ENCODE measurements around the gene PVRIG. TPM values are rescaled to one million over a fixed set of nuclear protein-coding genes. Genes with fewer than 3 reads are reported as not detected.
"Not testable (repeated sequence)": the region's sequence is repeated elsewhere in the genome, so short reads cannot be mapped to it uniquely, and the experiment has no call there.

PVRIG gene
- total RNA-seq, 1 experiment from 2014 or later: 0.55 TPM

DNA sequence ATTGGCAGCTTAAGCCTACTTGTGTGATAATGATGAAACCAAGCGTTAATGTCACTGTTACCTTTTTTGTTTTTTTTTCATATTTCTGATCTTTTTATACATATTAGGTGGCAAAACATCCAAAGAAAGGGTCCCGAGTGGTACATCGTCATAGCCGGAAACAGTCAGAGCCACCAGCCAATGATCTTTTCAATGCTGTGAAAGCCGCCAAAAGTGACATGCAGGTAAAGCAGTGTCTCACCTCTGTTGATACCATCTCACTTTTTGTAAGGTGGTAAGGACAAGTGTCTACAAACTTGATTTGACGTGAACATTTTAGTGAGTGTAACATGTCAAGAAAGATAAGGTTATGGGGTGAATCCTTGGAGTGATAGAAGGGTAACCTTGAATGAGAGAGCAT, 37.1 kb upstream of the PVRIG start:
- H3K4me3 Mint-ChIP-seq: not testable (repeated sequence)

DNA sequence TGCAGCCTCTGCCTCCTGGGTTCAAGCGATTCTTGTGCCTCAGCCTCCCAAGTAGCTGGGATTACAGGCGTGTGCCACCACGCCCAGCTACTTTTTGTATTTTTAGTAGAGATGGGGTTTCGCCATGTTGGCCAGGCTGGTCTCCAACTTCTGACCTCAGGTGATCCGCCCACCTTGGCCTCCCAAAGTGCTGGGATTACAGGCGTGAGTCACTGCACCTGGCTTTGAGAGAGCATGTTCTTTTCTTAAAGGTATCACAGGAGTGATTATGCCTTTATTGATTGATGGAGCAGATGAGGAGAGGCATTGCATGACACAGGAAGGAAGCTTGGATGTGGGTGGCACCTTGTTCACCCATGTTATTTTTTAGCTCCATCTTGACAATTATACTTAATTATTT, 36.7 kb upstream of the PVRIG start:
- H3K36me3 Mint-ChIP-seq; ATAC-seq; CTCF ChIA-PET; H3K27ac Mint-ChIP-seq; H3K9me3 Mint-ChIP-seq; POLR2A ChIA-PET; DNase-seq (ENCODE audit: low spot score); H3K4me3 Mint-ChIP-seq: not testable (repeated sequence)
- Mint-ChIP-seq H3K27me3 (ENCODE audit: low read depth) (peaks cover 51% of the 10 kb centered on the region), H3K4me1 (peaks cover 15% of the 10 kb centered on the region)

More for the DNA sequence above, 37.1 kb upstream of the PVRIG start:
- H3K36me3 Mint-ChIP-seq; POLR2A ChIA-PET; DNase-seq (ENCODE audit: low spot score); ATAC-seq; H3K9me3 Mint-ChIP-seq: not testable (repeated sequence)
- H3K27ac Mint-ChIP-seq: peak overlapping the region; percentile 48; the same call in 1 of the 2 replicates
- H3K27me3 Mint-ChIP-seq (ENCODE audit: low read depth): peaks cover 54% of the 10 kb centered on the region
- CTCF ChIA-PET: interaction anchor here (0.9 to 1.2 kb wide), 3 partner anchors 11 to 52 kb away, joined by 4 to 6 read pairs (median 4); partner anchors contain the start of gene LAMTOR4
- peaks cover 15% of the 10 kb centered on the region for H3K4me1 Mint-ChIP-seq

DNA sequence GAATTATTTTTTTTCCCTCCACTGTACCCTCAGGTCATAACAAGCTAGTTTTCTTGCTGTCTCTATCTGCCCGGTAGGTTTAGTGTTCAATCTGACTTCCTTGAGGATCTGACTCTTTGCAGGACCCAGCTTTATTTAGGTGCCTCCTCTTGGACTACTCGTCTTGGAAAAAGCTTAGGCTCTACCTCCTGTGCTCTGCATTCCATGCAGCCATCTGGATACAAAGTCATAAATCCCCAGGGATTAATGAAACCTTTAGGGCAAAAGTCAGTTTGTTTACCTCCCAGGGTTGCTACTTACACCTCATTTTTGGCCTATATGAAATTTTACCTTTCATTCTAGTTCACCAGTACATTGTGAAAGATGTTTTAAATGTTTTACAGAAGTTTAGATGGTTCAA, 34.0 kb upstream of the PVRIG start:
- Mint-ChIP-seq H3K9me3 (no peaks in the 10 kb centered on the region), H3K4me3 (no peak overlapping the region), H3K27me3 (ENCODE audit: low read depth) (peaks cover 35% of the 10 kb centered on the region), H3K27ac (no peak overlapping the region), H3K36me3 (no peaks in the 10 kb centered on the region), H3K4me1 (peaks cover 15% of the 10 kb centered on the region)
- ChIA-PET POLR2A (no interaction called here), CTCF (interaction anchor here (1.5 kb wide), 1 partner anchor 8 kb away, joined by 4 read pairs; the partner anchor contains the start of genes GPC2 and STAG3)
- TF ChIP-seq, protein P1, sequence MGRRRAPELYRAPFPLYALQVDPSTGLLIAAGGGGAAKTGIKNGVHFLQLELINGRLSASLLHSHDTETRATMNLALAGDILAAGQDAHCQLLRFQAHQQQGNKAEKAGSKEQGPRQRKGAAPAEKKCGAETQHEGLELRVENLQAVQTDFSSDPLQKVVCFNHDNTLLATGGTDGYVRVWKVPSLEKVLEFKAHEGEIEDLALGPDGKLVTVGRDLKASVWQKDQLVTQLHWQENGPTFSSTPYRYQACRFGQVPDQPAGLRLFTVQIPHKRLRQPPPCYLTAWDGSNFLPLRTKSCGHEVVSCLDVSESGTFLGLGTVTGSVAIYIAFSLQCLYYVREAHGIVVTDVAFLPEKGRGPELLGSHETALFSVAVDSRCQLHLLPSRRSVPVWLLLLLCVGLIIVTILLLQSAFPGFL (CRISPR knock-in tag; IDR thresholded peaks at IDR 0.05; ENCODE audit: borderline replicate concordance): no peak
- TF ChIP-seq GABPB1 (CRISPR knock-in tag; IDR thresholded peaks at IDR 0.05) (no peak), ZNF219 (CRISPR knock-in tag; IDR thresholded peaks at IDR 0.05; ENCODE audit: borderline replicate concordance) (no peak), IRF2 (CRISPR knock-in tag; IDR thresholded peaks at IDR 0.05; ENCODE audit: borderline replicate concordance, low read depth) (no peak), EMX1 (CRISPR knock-in tag; IDR thresholded peaks at IDR 0.05) (no peak), CREM (CRISPR knock-in tag; IDR thresholded peaks at IDR 0.05) (no peak), NFYB (CRISPR knock-in tag; conservative IDR thresholded peaks at IDR 0.05; ENCODE audit: low read depth) (no peak), OVOL2 (CRISPR knock-in tag; IDR thresholded peaks at IDR 0.05; ENCODE audit: borderline replicate concordance) (no peak), GTF2I (CRISPR knock-in tag; conservative IDR thresholded peaks at IDR 0.05) (no peak), NR3C1 (CRISPR knock-in tag; conservative IDR thresholded peaks at IDR 0.05; ENCODE audit: low read depth) (no peak), ELF4 (CRISPR knock-in tag; IDR thresholded peaks at IDR 0.05; ENCODE audit: low read depth) (no peak), ZNF671 (CRISPR knock-in tag; IDR thresholded peaks at IDR 0.05) (no peak), ZBTB21 (CRISPR knock-in tag; IDR thresholded peaks at IDR 0.05; ENCODE audit: borderline replicate concordance) (no peak)
- TF ChIP-seq, protein P2, sequence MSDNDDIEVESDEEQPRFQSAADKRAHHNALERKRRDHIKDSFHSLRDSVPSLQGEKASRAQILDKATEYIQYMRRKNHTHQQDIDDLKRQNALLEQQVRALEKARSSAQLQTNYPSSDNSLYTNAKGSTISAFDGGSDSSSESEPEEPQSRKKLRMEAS (CRISPR knock-in tag; IDR thresholded peaks at IDR 0.05): no peak
- TF ChIP-seq, protein P3, sequence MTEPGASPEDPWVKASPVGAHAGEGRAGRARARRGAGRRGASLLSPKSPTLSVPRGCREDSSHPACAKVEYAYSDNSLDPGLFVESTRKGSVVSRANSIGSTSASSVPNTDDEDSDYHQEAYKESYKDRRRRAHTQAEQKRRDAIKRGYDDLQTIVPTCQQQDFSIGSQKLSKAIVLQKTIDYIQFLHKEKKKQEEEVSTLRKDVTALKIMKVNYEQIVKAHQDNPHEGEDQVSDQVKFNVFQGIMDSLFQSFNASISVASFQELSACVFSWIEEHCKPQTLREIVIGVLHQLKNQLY (CRISPR knock-in tag; IDR thresholded peaks at IDR 0.05): no peak
- TF ChIP-seq, protein P4, sequence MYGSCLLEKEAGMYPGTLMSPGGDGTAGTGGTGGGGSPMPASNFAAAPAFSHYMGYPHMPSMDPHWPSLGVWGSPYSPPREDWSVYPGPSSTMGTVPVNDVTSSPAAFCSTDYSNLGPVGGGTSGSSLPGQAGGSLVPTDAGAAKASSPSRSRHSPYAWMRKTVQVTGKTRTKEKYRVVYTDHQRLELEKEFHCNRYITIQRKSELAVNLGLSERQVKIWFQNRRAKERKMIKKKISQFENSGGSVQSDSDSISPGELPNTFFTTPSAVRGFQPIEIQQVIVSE (CRISPR knock-in tag; IDR thresholded peaks at IDR 0.05; ENCODE audit: borderline replicate concordance): no peak
- TF ChIP-seq, protein P5, sequence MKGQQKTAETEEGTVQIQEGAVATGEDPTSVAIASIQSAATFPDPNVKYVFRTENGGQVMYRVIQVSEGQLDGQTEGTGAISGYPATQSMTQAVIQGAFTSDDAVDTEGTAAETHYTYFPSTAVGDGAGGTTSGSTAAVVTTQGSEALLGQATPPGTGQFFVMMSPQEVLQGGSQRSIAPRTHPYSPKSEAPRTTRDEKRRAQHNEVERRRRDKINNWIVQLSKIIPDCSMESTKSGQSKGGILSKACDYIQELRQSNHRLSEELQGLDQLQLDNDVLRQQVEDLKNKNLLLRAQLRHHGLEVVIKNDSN (CRISPR knock-in tag; IDR thresholded peaks at IDR 0.05): no peak
- TF ChIP-seq, protein P6, sequence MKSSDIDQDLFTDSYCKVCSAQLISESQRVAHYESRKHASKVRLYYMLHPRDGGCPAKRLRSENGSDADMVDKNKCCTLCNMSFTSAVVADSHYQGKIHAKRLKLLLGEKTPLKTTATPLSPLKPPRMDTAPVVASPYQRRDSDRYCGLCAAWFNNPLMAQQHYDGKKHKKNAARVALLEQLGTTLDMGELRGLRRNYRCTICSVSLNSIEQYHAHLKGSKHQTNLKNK (CRISPR knock-in tag; IDR thresholded peaks at IDR 0.05): no peak
- TF ChIP-seq, protein P7, sequence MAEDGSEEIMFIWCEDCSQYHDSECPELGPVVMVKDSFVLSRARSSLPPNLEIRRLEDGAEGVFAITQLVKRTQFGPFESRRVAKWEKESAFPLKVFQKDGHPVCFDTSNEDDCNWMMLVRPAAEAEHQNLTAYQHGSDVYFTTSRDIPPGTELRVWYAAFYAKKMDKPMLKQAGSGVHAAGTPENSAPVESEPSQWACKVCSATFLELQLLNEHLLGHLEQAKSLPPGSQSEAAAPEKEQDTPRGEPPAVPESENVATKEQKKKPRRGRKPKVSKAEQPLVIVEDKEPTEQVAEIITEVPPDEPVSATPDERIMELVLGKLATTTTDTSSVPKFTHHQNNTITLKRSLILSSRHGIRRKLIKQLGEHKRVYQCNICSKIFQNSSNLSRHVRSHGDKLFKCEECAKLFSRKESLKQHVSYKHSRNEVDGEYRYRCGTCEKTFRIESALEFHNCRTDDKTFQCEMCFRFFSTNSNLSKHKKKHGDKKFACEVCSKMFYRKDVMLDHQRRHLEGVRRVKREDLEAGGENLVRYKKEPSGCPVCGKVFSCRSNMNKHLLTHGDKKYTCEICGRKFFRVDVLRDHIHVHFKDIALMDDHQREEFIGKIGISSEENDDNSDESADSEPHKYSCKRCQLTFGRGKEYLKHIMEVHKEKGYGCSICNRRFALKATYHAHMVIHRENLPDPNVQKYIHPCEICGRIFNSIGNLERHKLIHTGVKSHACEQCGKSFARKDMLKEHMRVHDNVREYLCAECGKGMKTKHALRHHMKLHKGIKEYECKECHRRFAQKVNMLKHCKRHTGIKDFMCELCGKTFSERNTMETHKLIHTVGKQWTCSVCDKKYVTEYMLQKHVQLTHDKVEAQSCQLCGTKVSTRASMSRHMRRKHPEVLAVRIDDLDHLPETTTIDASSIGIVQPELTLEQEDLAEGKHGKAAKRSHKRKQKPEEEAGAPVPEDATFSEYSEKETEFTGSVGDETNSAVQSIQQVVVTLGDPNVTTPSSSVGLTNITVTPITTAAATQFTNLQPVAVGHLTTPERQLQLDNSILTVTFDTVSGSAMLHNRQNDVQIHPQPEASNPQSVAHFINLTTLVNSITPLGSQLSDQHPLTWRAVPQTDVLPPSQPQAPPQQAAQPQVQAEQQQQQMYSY (CRISPR knock-in tag; IDR thresholded peaks at IDR 0.05): no peak
- ATAC-seq (no peak), DNase-seq (ENCODE audit: low spot score) (no peak)

All from WTC11 (cell line).